Measurements from ENCODE around the gene MTR.

GRCh38 chr1:236950365-236950764 lies 155.3 kb downstream of the MTR start:
- TF ChIP-seq, protein P1, sequence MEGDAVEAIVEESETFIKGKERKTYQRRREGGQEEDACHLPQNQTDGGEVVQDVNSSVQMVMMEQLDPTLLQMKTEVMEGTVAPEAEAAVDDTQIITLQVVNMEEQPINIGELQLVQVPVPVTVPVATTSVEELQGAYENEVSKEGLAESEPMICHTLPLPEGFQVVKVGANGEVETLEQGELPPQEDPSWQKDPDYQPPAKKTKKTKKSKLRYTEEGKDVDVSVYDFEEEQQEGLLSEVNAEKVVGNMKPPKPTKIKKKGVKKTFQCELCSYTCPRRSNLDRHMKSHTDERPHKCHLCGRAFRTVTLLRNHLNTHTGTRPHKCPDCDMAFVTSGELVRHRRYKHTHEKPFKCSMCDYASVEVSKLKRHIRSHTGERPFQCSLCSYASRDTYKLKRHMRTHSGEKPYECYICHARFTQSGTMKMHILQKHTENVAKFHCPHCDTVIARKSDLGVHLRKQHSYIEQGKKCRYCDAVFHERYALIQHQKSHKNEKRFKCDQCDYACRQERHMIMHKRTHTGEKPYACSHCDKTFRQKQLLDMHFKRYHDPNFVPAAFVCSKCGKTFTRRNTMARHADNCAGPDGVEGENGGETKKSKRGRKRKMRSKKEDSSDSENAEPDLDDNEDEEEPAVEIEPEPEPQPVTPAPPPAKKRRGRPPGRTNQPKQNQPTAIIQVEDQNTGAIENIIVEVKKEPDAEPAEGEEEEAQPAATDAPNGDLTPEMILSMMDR (IDR thresholded peaks at IDR 0.05): no peak
- TF ChIP-seq POLR2A (IDR thresholded peaks at IDR 0.05) (no peak), POLR2AphosphoS5 (IDR thresholded peaks at IDR 0.05) (no peak)

Data from prostate gland (tissue), 2 donors.